NCI-H2029 (cell line): Measurements from ENCODE around the gene IMMP1L.

Source experiments
- DNase-seq: peaks from one replicate; lab custom pipeline; 2025; lab: John Stamatoyannopoulos, UW

IMMP1L gene

DNA sequence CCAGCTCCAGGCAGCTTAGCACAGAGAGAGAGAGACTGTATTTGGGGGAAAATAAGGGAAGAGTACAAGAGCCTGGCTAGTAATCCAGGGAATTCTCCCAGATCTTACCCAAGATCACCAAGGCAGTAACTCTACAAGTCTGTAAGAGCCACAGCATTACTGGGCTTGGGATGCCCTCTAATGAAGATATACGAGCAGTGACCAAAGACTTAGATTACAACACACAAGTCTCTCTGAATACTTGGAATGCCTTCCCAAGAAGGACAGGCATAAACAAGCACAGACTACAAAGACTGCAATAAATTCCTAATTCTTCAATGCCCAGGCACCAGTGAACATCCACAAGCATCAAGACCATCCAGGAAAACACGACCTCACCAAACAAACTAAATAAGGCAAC, 122.0 kb downstream of the IMMP1L start:
- DNase-seq, result no peak

DNA sequence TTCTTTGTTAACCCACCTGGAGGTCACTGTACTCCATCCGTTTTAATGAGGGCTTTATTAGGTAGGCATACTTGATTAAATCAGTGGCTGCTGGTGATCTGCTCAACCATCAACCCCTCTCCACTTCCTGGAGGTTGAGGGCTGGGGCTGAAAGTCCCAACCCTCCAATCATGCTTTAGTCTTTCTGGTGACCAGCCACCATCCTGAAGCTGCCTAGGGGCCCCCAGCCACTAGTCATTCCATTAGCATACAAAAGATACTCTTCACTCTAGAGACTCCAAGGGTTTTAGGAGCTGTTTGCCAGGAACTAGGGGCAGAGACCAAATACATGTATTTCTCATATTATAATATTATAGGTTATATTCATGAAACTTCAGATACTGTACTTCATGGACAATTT, 126.3 kb downstream of the IMMP1L start:
- DNase-seq, result no peak
